ENCODE results near the gene EIF4E3.

EIF4E3 gene

GRCh38 chr3:71725271-71725991 is at the start of gene EIF4E3:
Gene EIF4E3 (minus strand): TSS chr3:71725402. CDS start chr3:71725367, 35 bp downstream.
- DNase-seq = peak in 5 of 6 experiments; percentile 19 to 39 (median 28)

- DNase-seq = no peak
Observed at GRCh38 chr3:71771884-71772283, 46.7 kb upstream of the EIF4E3 start.

GRCh38 chr3:71771126-71771525 is 45.9 kb upstream of the EIF4E3 start:
- DNase-seq = no peak

GRCh38 chr3:71763426-71763825 is 38.2 kb upstream of the EIF4E3 start:
- no peak for DNase-seq

- no peak for DNase-seq
Observed at GRCh38 chr3:71760140-71760539, 34.9 kb upstream of the EIF4E3 start.

- DNase-seq = no peak
Observed at GRCh38 chr3:71759401-71759800, 34.2 kb upstream of the EIF4E3 start.

GRCh38 chr3:71758091-71758490 is 32.9 kb upstream of the EIF4E3 start:
- DNase-seq = no peak

- DNase-seq = no peak
Observed at GRCh38 chr3:71754610-71755253, 29.5 kb upstream of the EIF4E3 start.

- DNase-seq = peak in 1 of 6 experiments; percentile 48
Observed at GRCh38 chr3:71753701-71754609, 28.8 kb upstream of the EIF4E3 start, which contains the start of gene GPR27. Gene GPR27 (plus strand): TSS chr3:71753855. CDS start chr3:71754050, 195 bp downstream.

- DNase-seq = no peak
Observed at GRCh38 chr3:71752831-71753700, 27.9 kb upstream of the EIF4E3 start.

- DNase-seq = no peak
Observed at GRCh38 chr3:71751602-71752001, 26.4 kb upstream of the EIF4E3 start.

- DNase-seq = no peak
Observed at GRCh38 chr3:71744738-71745137, 19.5 kb upstream of the EIF4E3 start.

- DNase-seq = no peak
Observed at GRCh38 chr3:71742621-71743020, 17.4 kb upstream of the EIF4E3 start.

- no peak for DNase-seq
Observed at GRCh38 chr3:71734881-71735280, 9.7 kb upstream of the EIF4E3 start.

GRCh38 chr3:71733319-71733718 is 8.1 kb upstream of the EIF4E3 start:
- no peak for DNase-seq

GRCh38 chr3:71732637-71733036 is 7.4 kb upstream of the EIF4E3 start:
- DNase-seq = no peak

GRCh38 chr3:71728632-71729342 is 3.6 kb upstream of the EIF4E3 start:
- peak in 1 of 6 experiments; percentile 4 for DNase-seq

- peak; percentile 41 to 68 (median 54) for DNase-seq
Observed at GRCh38 chr3:71726146-71726545, 944 bp upstream of the EIF4E3 start.

GRCh38 chr3:71724584-71725270 is 475 bp downstream of the EIF4E3 start:
- DNase-seq = peak in 5 of 6 experiments; percentile 7 to 55 (median 39)

- peak in 1 of 6 experiments; percentile 26 for DNase-seq
Observed at GRCh38 chr3:71724171-71724453, 1.1 kb downstream of the EIF4E3 start.

All from stimulated activated naive CD4-positive, alpha-beta T cell (primary cell).